Natural killer cell (primary cell): ENCODE results near the gene HHEX. TPM values are rescaled to one million over a fixed set of nuclear protein-coding genes. Genes with fewer than 3 reads are reported as not detected.

Experiments used
- ATAC-seq, 3 donors: fragments of 150-1000 bp in 2 of 3; fragments of 200-7000 bp in 1 of 3; cut with Tn5 transposase; 1 replicate in 1 of 3; 2 replicates in 2 of 3; pipeline ENCODE4 v1.10.0; 2021; ENCODE audit warnings: mild to moderate bottlenecking in 2 of 3, moderate library complexity in 2 of 3
- DNase-seq, 2 donors: peaks; one replicate each; pipeline versions ENCODE4 v3.0.0 to v3.0.0-alpha.2; 2013 to 2021; ENCODE audit warnings: mixed read lengths in 1 of 2
- H3K27ac ChIP-seq: one replicate; pipeline ENCODE4 v1.5.1; 2013; ENCODE audit warnings: mild to moderate bottlenecking, low read length
- H3K27me3 ChIP-seq: one replicate; pipeline ENCODE4 v1.6.1; 2013; ENCODE audit warnings: low read length; ENCODE audit not compliant: control insufficient read depth, insufficient read depth
- H3K36me3 ChIP-seq: one replicate; pipeline ENCODE4 v1.6.1; 2013; ENCODE audit warnings: low read length; ENCODE audit not compliant: control insufficient read depth, insufficient read depth
- H3K4me1 ChIP-seq: one replicate; pipeline ENCODE4 v1.6.1; 2013; ENCODE audit warnings: low read length; ENCODE audit not compliant: control insufficient read depth, insufficient read depth
- H3K4me3 ChIP-seq: one replicate; pipeline ENCODE4 v1.5.1; 2013; ENCODE audit warnings: low read length
- H3K9me3 ChIP-seq: one replicate; pipeline ENCODE4 v1.6.1; 2013; ENCODE audit warnings: low read length; ENCODE audit not compliant: control insufficient read depth, insufficient read depth
- H3K27ac Mint-ChIP-seq, 2 donors: one replicate each; pipeline ENCODE4 v1.8.0; 2022; ENCODE audit warnings: mild to moderate bottlenecking in 2 of 2, mixed read lengths in 2 of 2, moderate library complexity in 1 of 2
- H3K27me3 Mint-ChIP-seq, 2 donors: one replicate each; pipeline ENCODE4 v1.8.0; 2022; ENCODE audit warnings: low read depth in 2 of 2, mixed read lengths in 2 of 2
- H3K36me3 Mint-ChIP-seq: one replicate; pipeline ENCODE4 v1.8.0; 2022; ENCODE audit warnings: mixed read lengths
- H3K4me1 Mint-ChIP-seq, 2 donors: one replicate each; pipeline ENCODE4 v1.8.0; 2022; ENCODE audit warnings: mixed read lengths in 2 of 2
- H3K4me3 Mint-ChIP-seq: one replicate; pipeline ENCODE4 v1.8.0; 2022; ENCODE audit warnings: mild to moderate bottlenecking, moderate library complexity, mixed read lengths
- H3K9me3 Mint-ChIP-seq, 2 donors: one replicate each; pipeline ENCODE4 v1.8.0; 2022; ENCODE audit warnings: mixed read lengths in 2 of 2
- CTCF ChIP-seq: fragments of 200-600 bp; IDR thresholded peaks from one replicate; pipeline ENCODE4 v1.8.0; 2022; ENCODE audit warnings: antibody characterized with exemption
- WGBS: methylation state at CpG from one replicate; pipeline ENCODE4 v1.1.7; 2013; ENCODE audit warnings: missing lambda C conversion rate; ENCODE audit not compliant: insufficient coverage; 5-methylcytosine and 5-hydroxymethylcytosine counted together
- intact Hi-C: fragments of 100-400 bp; cut with micrococcal nuclease; formaldehyde crosslinking; loops from one replicate; pipeline ENCODE4 v1.14.2; 2022
- total RNA-seq, 4 donors: library from RNA; stranded (reverse); fragments of 120-200 nt in 1 of 4; gene quantifications; one replicate each; pipeline versions ENCODE4 v1.2.3 to v1.2.4, GENCODE V29; 2013 to 2022

The HHEX gene
- total RNA-seq, 3 donors from 2014 or later (not counting 1 experiment from before 2014, with no cell fraction given) = 19.5 to 24.0 (median 20.3) TPM

GRCh38 chr10:92664322-92664721, 25.4 kb upstream of the HHEX start:
- DNase-seq = no peak
- H3K9me3 Mint-ChIP-seq = peaks cover 4 to 10% of the 10 kb centered on the region in 2 donors
- Histone ChIP-seq H3K4me1 (no peaks in the 10 kb centered on the region), H3K9me3 (peaks cover 8% of the 10 kb centered on the region), H3K27me3 (no peaks in the 10 kb centered on the region), H3K36me3 (no peaks in the 10 kb centered on the region), H3K4me3 (no peak overlapping the region), H3K27ac (no peak overlapping the region)
- H3K27me3 Mint-ChIP-seq = no peaks in the 10 kb centered on the region
- intact Hi-C loops = no loop called here
- H3K4me3 Mint-ChIP-seq = no peak overlapping the region
- peaks cover 17% of the 10 kb centered on the region for H3K36me3 Mint-ChIP-seq
- H3K27ac Mint-ChIP-seq = no peak overlapping the region
- TF ChIP-seq CTCF = no peak
- no peaks in the 10 kb centered on the region for H3K4me1 Mint-ChIP-seq
- ATAC-seq = no peak

- Histone ChIP-seq H3K9me3 (peaks cover 4% of the 10 kb centered on the region), H3K27ac (no peak overlapping the region), H3K27me3 (no peaks in the 10 kb centered on the region), H3K36me3 (no peaks in the 10 kb centered on the region), H3K4me3 (no peak overlapping the region), H3K4me1 (no peaks in the 10 kb centered on the region)
- Mint-ChIP-seq H3K27ac (no peak overlapping the region), H3K27me3 (no peaks in the 10 kb centered on the region), H3K9me3 (peaks cover 4 to 7% of the 10 kb centered on the region in 2 donors), H3K4me3 (no peak overlapping the region), H3K36me3 (peaks cover 17% of the 10 kb centered on the region), H3K4me1 (no peaks in the 10 kb centered on the region)
- ATAC-seq (no peak), DNase-seq (no peak)
- WGBS = 93% methylated on average over 6 of the region's 6 CpGs
- intact Hi-C loops = no loop called here
- TF ChIP-seq CTCF = no peak
These were observed 22.7 kb upstream of the HHEX start for GRCh38 chr10:92667078-92667477.

- no peak overlapping the region for H3K4me3 Mint-ChIP-seq
- H3K9me3 ChIP-seq = no peaks in the 10 kb centered on the region
- H3K27me3 ChIP-seq = no peaks in the 10 kb centered on the region
- H3K4me3 ChIP-seq = no peak overlapping the region
- DNase-seq = no peak
- H3K4me1 Mint-ChIP-seq = peaks cover 11 to 13% of the 10 kb centered on the region in 2 donors
- TF ChIP-seq CTCF = no peak
- H3K27ac ChIP-seq = no peak overlapping the region
- H3K9me3 Mint-ChIP-seq = no peaks in the 10 kb centered on the region
- H3K27ac Mint-ChIP-seq = no peak overlapping the region
- H3K36me3 Mint-ChIP-seq = no peaks in the 10 kb centered on the region
- H3K27me3 Mint-ChIP-seq = no peaks in the 10 kb centered on the region
- intact Hi-C loops = no loop called here
- no peaks in the 10 kb centered on the region for H3K36me3 ChIP-seq
- no peaks in the 10 kb centered on the region for H3K4me1 ChIP-seq
- ATAC-seq = no peak
These were observed 12.0 kb upstream of the HHEX start for GRCh38 chr10:92677708-92678107.

GRCh38 chr10:92678206-92678605, 11.5 kb upstream of the HHEX start:
- Mint-ChIP-seq H3K27ac (no peak overlapping the region), H3K4me3 (no peak overlapping the region), H3K36me3 (no peaks in the 10 kb centered on the region), H3K27me3 (no peaks in the 10 kb centered on the region), H3K4me1 (peaks cover 11 to 13% of the 10 kb centered on the region in 2 donors), H3K9me3 (no peaks in the 10 kb centered on the region)
- Histone ChIP-seq H3K4me3 (no peak overlapping the region), H3K27ac (no peak overlapping the region), H3K9me3 (no peaks in the 10 kb centered on the region), H3K4me1 (no peaks in the 10 kb centered on the region), H3K27me3 (no peaks in the 10 kb centered on the region), H3K36me3 (no peaks in the 10 kb centered on the region)
- 89% methylated on average over 5 of the region's 5 CpGs for WGBS
- intact Hi-C loops = no loop called here
- no peak for TF ChIP-seq CTCF
- ATAC-seq (no peak), DNase-seq (no peak)
